WTC11 (cell line): ENCODE results near the gene KIF27. TPM values are rescaled to one million over a fixed set of nuclear protein-coding genes. Genes with fewer than 3 reads are reported as not detected.
A peak's percentile ranks its signal among the peaks of the same experiment; 100 is the strongest.
"Not testable (repeated sequence)": the region's sequence is repeated elsewhere in the genome, so short reads cannot be mapped to it uniquely, and the experiment has no call there.

Experiments used
- ATAC-seq: fragments of 200-7000 bp; cut with Tn5 transposase; 2 replicates; pipeline ENCODE4 v1.10.0; 2021; ENCODE audit warnings: mild to moderate bottlenecking, moderate library complexity
- CTCF ChIA-PET: fragments of 300-600 bp; sonication (Branson Sonifier 250); formaldehyde crosslinking; loops from one replicate; lab custom pipeline; 2021; ENCODE audit warnings: antibody characterized with exemption; lab: Charles Lee
- POLR2A ChIA-PET: fragments of 350-600 bp; sonication (Branson Sonifier 250); formaldehyde crosslinking; loops from one replicate; lab custom pipeline; 2021; ENCODE audit warnings: antibody characterized with exemption; lab: Charles Lee
- DNase-seq: peaks from one replicate; pipeline ENCODE4 v3.0.0; 2021; ENCODE audit warnings: low spot score
- H3K27ac Mint-ChIP-seq: 2 replicates; pipeline ENCODE4 v1.8.0; 2021; ENCODE audit warnings: mixed read lengths
- H3K27me3 Mint-ChIP-seq: 2 replicates; pipeline ENCODE4 v1.8.0; 2021; ENCODE audit warnings: low read depth, mild to moderate bottlenecking, moderate library complexity, mixed read lengths
- H3K36me3 Mint-ChIP-seq: 2 replicates; pipeline ENCODE4 v1.8.0; 2021; ENCODE audit warnings: mixed read lengths
- H3K4me1 Mint-ChIP-seq: 2 replicates; pipeline ENCODE4 v1.8.0; 2022; ENCODE audit warnings: mixed read lengths
- H3K4me3 Mint-ChIP-seq: 2 replicates; pipeline ENCODE4 v1.8.0; 2021; ENCODE audit warnings: mild to moderate bottlenecking, moderate library complexity, mixed read lengths
- H3K9me3 Mint-ChIP-seq: 2 replicates; pipeline ENCODE4 v1.8.0; 2021; ENCODE audit warnings: mixed read lengths
- CBFB ChIP-seq: sonication (generic); formaldehyde crosslinking; IDR thresholded peaks from 2 replicates; pipeline ENCODE4 v1.8.1; 2022; ENCODE audit warnings: mild to moderate bottlenecking, low read depth, missing genetic modification reagents
- EMX1 ChIP-seq: fragments of 250-450 bp; sonication (Bioruptor Pico); IDR thresholded peaks from 2 replicates; pipeline ENCODE4 v1.8.0; 2021; ENCODE audit warnings: mild to moderate bottlenecking
- GABPB1 ChIP-seq: sonication (generic); formaldehyde crosslinking; IDR thresholded peaks from 2 replicates; pipeline ENCODE4 v1.8.1; 2023; ENCODE audit warnings: mild to moderate bottlenecking, missing genetic modification reagents
- MXD4 ChIP-seq: fragments of 250-450 bp; sonication (Bioruptor Pico); IDR thresholded peaks from 2 replicates; pipeline ENCODE4 v1.8.0; 2021; ENCODE audit warnings: mild to moderate bottlenecking, moderate library complexity, borderline replicate concordance
- OVOL2 ChIP-seq: fragments of 250-450 bp; sonication (Bioruptor Pico); IDR thresholded peaks from 2 replicates; pipeline ENCODE4 v1.9.0; 2021; ENCODE audit warnings: mild to moderate bottlenecking, borderline replicate concordance
- PRRX2 ChIP-seq: fragments of 250-450 bp; sonication (Bioruptor Pico); IDR thresholded peaks from 2 replicates; pipeline ENCODE4 v1.8.0; 2021; ENCODE audit warnings: mild to moderate bottlenecking
- RORB ChIP-seq: fragments of 250-450 bp; sonication (Bioruptor Pico); IDR thresholded peaks from 2 replicates; pipeline ENCODE4 v1.9.0; 2021; ENCODE audit warnings: mild to moderate bottlenecking
- ZNF138 ChIP-seq: sonication (generic); formaldehyde crosslinking; conservative IDR thresholded peaks from 2 replicates; pipeline ENCODE4 v1.8.1; 2022; ENCODE audit warnings: mild to moderate bottlenecking, moderate library complexity, missing genetic modification reagents
- total RNA-seq: library from RNA; stranded (reverse); gene quantifications from 3 replicates; pipeline ENCODE4 v1.2.3, GENCODE V29; 2021
- TF ChIP-seq, protein P1 (sequence below): sonication (generic); formaldehyde crosslinking; conservative IDR thresholded peaks from 2 replicates; pipeline ENCODE4 v1.8.1; 2023; ENCODE audit warnings: mild to moderate bottlenecking, low read depth, missing genetic modification reagents, moderate library complexity
- TF ChIP-seq, protein P2 (sequence below): fragments of 250-450 bp; sonication (Bioruptor Pico); IDR thresholded peaks from 2 replicates; pipeline ENCODE4 v1.8.0; 2021; ENCODE audit warnings: mild to moderate bottlenecking
- TF ChIP-seq, protein P3 (sequence below): sonication (generic); formaldehyde crosslinking; IDR thresholded peaks from 2 replicates; pipeline ENCODE4 v1.8.0; 2023; ENCODE audit warnings: missing genetic modification reagents, mild to moderate bottlenecking, borderline replicate concordance
- TF ChIP-seq, protein P4 (sequence below): fragments of 200-600 bp; IDR thresholded peaks from 2 replicates; pipeline ENCODE4 v1.8.0; 2022; ENCODE audit warnings: antibody characterized with exemption

The KIF27 gene
- total RNA-seq, 1 experiment from 2014 or later, result 3.9 TPM

DNA sequence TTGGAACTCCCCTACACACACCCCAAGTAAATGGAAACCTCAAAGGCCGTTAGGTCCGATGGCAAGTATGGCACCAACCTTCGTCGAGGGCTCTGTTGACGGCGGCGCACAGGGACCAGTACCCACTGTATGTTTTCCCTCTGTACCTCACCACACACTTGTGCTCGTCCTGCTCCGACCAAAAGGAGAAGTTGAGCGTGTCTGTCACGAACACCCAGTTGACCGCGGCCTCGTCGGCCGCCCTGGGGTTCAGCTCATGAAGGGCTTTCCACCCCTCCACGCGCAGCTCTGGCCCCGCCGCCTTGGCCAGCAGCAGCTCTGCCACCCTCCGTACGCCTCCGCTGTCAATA, 34.8 kb upstream of the KIF27 start (continued):
- TF ChIP-seq, protein P1, sequence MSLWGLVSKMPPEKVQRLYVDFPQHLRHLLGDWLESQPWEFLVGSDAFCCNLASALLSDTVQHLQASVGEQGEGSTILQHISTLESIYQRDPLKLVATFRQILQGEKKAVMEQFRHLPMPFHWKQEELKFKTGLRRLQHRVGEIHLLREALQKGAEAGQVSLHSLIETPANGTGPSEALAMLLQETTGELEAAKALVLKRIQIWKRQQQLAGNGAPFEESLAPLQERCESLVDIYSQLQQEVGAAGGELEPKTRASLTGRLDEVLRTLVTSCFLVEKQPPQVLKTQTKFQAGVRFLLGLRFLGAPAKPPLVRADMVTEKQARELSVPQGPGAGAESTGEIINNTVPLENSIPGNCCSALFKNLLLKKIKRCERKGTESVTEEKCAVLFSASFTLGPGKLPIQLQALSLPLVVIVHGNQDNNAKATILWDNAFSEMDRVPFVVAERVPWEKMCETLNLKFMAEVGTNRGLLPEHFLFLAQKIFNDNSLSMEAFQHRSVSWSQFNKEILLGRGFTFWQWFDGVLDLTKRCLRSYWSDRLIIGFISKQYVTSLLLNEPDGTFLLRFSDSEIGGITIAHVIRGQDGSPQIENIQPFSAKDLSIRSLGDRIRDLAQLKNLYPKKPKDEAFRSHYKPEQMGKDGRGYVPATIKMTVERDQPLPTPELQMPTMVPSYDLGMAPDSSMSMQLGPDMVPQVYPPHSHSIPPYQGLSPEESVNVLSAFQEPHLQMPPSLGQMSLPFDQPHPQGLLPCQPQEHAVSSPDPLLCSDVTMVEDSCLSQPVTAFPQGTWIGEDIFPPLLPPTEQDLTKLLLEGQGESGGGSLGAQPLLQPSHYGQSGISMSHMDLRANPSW (CRISPR knock-in tag), result no peak
- TF ChIP-seq OVOL2 (no peak), GABPB1 (CRISPR knock-in tag) (no peak)

DNA sequence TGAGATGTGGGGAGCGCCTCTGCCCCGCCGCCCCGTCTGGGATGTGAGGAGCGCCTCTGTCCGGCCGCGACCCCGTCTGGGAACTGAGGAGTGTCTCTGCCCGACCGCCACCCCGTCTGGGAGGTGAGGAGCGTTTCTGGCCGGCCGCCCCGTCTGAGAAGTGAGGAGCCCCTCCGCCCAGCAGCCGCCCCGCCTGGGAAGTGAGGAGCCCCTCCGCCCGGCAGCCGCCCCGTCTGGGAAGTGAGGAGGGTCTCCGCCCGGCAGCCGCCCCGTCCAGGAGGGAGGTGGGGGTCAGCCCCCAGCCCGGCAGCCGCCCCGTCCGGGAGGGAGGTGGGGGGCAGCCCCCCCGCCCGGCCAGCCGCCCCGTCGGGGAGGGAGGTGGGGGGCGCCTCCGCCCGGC, 26.9 kb upstream of the KIF27 start:
- H3K27ac Mint-ChIP-seq, H3K27me3 Mint-ChIP-seq, H3K4me1 Mint-ChIP-seq, POLR2A ChIA-PET, CTCF ChIA-PET, H3K4me3 Mint-ChIP-seq, DNase-seq, ATAC-seq: not testable (repeated sequence)
- Mint-ChIP-seq H3K9me3 (peaks cover 28% of the 10 kb centered on the region), H3K36me3 (peaks cover 35% of the 10 kb centered on the region)

DNA sequence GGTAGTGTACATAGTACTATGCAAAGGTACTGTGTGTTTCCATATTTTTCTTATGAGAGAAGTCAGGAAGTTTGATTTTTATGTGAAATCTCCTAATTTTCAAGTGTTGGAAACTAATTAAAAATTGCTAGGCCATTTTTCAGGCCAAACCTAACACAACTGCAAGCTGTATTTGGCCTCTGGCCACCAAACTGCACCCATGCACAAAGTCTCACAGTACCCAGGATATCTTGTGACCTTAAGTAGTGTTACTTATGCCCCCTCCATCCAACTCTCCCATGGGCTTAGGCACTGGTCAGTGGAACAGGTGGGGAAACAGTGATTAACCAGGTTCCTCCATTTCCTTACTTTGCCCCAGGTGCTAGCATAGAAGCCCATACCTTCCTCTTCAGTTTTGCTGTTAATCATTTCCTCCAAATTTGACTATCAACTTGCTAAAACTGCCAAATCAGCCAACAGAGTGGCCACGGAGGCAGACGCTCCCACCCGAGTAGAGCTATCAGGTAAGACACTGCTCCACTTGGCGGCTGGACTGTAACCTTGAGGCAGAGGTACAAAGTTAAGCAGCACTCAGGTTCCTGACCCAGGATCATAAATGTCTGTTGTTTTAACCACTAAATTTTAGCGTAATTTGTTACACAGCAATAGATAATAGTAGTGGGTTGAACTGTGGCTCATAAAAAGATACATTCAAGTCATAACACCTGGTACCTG, 19.5 kb upstream of the KIF27 start:
- Mint-ChIP-seq H3K36me3 (peaks cover 17% of the 10 kb centered on the region), H3K27me3 (no peaks in the 10 kb centered on the region), H3K4me1 (peaks cover 7% of the 10 kb centered on the region), H3K9me3 (0 out of 2 replicates have a peak, but pooled peaks cover 10% of the 10 kb centered on the region), H3K4me3 (no peak overlapping the region), H3K27ac (no peak overlapping the region)
- ChIA-PET CTCF (no interaction called here), POLR2A (no interaction called here)
- ATAC-seq (no peak), DNase-seq (no peak)
- TF ChIP-seq, protein P2, sequence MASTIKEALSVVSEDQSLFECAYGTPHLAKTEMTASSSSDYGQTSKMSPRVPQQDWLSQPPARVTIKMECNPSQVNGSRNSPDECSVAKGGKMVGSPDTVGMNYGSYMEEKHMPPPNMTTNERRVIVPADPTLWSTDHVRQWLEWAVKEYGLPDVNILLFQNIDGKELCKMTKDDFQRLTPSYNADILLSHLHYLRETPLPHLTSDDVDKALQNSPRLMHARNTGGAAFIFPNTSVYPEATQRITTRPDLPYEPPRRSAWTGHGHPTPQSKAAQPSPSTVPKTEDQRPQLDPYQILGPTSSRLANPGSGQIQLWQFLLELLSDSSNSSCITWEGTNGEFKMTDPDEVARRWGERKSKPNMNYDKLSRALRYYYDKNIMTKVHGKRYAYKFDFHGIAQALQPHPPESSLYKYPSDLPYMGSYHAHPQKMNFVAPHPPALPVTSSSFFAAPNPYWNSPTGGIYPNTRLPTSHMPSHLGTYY (CRISPR knock-in tag), result no peak
- TF ChIP-seq PRRX2 (no peak), ZNF138 (CRISPR knock-in tag) (no peak), CBFB (CRISPR knock-in tag) (no peak), MXD4 (CRISPR knock-in tag) (no peak), EMX1 (CRISPR knock-in tag) (no peak)
- TF ChIP-seq, protein P3, sequence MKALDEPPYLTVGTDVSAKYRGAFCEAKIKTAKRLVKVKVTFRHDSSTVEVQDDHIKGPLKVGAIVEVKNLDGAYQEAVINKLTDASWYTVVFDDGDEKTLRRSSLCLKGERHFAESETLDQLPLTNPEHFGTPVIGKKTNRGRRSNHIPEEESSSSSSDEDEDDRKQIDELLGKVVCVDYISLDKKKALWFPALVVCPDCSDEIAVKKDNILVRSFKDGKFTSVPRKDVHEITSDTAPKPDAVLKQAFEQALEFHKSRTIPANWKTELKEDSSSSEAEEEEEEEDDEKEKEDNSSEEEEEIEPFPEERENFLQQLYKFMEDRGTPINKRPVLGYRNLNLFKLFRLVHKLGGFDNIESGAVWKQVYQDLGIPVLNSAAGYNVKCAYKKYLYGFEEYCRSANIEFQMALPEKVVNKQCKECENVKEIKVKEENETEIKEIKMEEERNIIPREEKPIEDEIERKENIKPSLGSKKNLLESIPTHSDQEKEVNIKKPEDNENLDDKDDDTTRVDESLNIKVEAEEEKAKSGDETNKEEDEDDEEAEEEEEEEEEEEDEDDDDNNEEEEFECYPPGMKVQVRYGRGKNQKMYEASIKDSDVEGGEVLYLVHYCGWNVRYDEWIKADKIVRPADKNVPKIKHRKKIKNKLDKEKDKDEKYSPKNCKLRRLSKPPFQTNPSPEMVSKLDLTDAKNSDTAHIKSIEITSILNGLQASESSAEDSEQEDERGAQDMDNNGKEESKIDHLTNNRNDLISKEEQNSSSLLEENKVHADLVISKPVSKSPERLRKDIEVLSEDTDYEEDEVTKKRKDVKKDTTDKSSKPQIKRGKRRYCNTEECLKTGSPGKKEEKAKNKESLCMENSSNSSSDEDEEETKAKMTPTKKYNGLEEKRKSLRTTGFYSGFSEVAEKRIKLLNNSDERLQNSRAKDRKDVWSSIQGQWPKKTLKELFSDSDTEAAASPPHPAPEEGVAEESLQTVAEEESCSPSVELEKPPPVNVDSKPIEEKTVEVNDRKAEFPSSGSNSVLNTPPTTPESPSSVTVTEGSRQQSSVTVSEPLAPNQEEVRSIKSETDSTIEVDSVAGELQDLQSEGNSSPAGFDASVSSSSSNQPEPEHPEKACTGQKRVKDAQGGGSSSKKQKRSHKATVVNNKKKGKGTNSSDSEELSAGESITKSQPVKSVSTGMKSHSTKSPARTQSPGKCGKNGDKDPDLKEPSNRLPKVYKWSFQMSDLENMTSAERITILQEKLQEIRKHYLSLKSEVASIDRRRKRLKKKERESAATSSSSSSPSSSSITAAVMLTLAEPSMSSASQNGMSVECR (CRISPR knock-in tag), result no peak

DNA sequence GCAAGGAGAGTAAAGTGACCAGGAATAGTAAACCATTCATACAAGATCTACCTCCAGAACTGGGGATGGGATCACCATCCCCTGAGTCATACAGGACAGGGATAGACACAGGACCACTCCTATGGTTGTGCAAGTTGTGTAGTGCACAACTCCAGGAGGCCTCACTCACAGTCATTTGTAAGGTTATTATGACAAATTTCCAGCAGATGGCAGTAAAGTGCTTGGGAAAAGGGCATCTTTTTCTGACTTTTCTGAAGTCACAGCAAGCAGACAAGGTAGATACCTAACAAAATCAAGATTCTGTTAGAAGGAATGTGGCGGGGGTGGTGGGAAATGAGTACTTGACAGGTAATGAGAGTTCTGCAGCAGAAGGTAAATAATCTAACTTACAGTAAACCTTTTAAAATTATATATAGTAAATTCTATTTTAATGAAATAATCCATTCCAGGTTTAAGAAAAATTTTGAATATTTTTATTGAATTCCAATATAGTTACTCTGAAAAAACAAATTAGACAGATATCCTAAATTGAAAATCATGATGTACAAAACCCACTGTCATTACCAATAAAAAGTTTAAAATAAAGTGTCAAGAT, 16.7 kb upstream of the KIF27 start:
- H3K9me3 Mint-ChIP-seq, result no peaks in the 10 kb centered on the region
- DNase-seq, result no peak
- ChIA-PET CTCF (interaction anchor here (1.0 to 3.6 kb wide), 5 partner anchors 16 to 378 kb away, joined by 3 to 28 read pairs (median 3); partner anchors contain the start of gene KIF27), POLR2A (no interaction called here)
- peaks cover 19% of the 10 kb centered on the region for H3K4me1 Mint-ChIP-seq
- H3K4me3 Mint-ChIP-seq, result no peak overlapping the region
- no peak for TF ChIP-seq RORB (CRISPR knock-in tag)
- TF ChIP-seq, protein P4, sequence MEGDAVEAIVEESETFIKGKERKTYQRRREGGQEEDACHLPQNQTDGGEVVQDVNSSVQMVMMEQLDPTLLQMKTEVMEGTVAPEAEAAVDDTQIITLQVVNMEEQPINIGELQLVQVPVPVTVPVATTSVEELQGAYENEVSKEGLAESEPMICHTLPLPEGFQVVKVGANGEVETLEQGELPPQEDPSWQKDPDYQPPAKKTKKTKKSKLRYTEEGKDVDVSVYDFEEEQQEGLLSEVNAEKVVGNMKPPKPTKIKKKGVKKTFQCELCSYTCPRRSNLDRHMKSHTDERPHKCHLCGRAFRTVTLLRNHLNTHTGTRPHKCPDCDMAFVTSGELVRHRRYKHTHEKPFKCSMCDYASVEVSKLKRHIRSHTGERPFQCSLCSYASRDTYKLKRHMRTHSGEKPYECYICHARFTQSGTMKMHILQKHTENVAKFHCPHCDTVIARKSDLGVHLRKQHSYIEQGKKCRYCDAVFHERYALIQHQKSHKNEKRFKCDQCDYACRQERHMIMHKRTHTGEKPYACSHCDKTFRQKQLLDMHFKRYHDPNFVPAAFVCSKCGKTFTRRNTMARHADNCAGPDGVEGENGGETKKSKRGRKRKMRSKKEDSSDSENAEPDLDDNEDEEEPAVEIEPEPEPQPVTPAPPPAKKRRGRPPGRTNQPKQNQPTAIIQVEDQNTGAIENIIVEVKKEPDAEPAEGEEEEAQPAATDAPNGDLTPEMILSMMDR, result peak; percentile 38; the same call in 1 of the 2 replicates
- peaks cover 3% of the 10 kb centered on the region; the same call in 1 of the 2 replicates for H3K36me3 Mint-ChIP-seq
- H3K27me3 Mint-ChIP-seq, result no peaks in the 10 kb centered on the region
- ATAC-seq, result peak; percentile 69
- H3K27ac Mint-ChIP-seq, result no peak overlapping the region
